ENCODE data around the gene SEC24C. TPM values are rescaled to one million over a fixed set of nuclear protein-coding genes. Genes with fewer than 3 reads are reported as not detected.
"Not testable (repeated sequence)": the region's sequence is repeated elsewhere in the genome, so short reads cannot be mapped to it uniquely, and the experiment has no call there.

SEC24C gene
- total RNA-seq, 1 experiment from 2014 or later, result 76.5 TPM

DNA sequence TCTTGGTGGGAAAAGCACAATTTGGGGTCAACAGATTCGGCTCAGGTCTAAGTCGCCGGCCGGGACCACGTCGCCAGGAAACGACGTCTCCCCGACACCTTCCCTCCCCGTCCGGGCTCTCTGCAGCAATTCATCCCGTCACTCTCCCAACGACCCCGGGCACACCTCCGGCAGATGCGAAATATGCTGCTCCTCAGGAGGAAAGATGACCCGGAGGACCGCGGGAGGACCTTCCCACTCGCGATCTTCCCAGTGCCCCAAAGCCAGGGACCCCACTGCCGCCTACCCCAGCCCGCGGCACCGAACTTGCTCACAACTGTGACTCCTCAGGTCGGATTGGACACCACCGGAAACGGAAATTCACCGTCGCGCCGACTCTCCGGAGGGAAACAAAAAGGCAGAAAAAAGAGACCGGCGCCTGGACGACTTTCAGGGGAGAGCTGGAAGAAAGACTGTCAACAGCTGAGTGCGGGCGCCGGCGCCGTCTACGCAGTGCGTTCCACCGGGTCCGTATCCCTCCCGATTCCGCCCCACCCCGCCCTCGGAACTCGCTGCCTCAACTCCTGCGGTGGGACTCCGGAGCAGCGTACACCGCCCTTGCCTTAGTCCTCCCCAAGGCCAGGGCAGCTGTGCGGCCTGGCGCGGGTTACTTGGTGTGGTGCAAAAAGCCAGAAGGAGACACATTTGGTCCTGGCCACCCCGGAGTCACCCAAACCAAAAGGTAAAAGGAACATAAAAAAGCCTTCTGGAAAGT is 13.8 kb upstream of the SEC24C start:
- DNase-seq (ENCODE audit: low spot score), result peak; percentile 92

DNA sequence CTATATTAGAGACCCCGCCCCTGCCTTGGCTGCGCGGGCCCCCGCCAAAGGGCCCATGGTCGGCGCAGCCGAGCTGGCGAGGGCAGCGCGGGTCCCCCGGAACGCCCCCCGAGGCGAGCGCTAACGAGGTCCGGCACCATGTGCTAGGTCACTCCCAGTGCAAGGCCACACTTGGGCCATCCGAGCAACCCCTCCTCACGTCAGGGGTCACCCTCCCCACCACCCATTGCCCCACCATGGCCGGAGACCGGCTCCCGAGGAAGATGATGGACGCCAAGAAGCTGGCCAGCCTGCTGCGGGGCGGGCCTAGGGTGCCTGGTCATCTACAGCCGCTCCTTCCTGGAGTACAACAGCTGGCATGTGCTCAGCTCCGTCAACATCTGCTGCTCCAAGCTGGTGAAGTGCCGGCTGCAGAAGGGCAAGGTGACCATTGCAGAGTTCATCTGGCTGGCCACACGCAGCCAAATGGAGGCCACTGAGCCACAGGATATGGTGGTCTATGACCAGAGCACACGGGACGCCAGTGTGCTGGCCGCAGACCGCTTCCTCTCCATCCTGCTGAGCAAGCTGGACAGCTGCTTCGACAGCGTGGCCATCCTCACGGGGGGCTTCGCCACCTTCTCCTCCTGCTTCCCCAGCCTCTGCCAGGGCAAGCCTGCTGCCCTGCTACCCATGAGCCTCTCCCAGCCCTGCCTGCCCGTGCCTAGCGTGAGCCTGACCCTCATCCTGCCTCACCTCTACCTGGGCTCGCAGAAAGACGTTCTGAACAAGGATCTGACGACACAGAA is 12.4 kb upstream of the SEC24C start:
- no peak for DNase-seq (ENCODE audit: low spot score)

DNA sequence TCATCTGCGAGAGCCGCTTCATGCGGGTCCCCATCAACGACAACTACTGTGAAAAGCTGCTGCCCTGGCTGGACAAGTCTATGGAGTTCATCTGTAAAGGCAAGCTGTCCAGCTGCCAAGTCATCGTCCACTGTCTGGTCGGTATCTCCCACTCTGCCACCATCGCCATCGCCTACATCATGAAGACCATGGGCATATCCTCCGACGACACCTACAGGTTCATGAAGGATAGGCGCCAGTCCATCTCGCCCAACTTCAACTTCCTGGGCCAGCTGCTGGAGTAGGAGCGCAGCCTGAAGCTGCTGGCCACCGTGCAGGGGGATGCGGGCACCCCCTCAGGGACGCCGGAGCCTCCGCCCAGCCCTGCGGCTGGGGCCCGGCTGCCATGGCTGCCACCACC is 11.7 kb upstream of the SEC24C start:
- no peak for DNase-seq (ENCODE audit: low spot score)

DNA sequence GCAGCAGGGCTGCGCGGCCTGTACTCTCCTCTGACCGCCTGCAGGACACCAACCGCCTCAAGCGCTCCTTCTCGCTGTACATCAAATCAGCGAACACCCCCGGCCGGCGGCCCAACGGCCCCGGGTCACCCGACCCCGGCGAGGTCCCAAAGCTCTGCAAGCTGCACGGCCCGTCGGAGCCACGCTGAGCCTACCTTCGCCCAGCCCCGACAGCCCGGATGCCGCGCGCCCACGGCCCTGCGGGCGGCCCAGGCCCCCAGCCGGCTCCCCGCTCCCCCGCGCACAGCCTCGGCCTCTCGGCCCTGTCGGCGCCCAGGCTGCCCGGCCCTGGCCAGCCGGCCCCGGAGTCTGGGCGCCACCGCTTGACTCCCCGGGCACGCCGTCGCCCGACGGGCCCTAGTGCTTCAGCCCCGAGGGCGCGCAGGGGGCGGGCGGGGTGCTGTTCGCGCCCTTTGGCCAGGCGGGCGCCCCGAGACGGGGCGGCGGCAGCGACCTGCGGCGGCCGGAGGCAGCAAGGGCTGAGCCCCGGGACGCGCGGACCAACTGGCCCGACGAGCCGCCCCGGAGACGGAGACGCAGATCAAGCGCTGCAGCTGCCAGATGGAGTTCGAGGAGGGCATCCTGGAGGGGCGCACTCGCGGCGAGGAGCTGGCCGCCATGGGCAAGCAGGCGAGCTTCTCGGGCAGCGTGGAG is 11.1 kb upstream of the SEC24C start:
- DNase-seq (ENCODE audit: low spot score), result no peak

DNA sequence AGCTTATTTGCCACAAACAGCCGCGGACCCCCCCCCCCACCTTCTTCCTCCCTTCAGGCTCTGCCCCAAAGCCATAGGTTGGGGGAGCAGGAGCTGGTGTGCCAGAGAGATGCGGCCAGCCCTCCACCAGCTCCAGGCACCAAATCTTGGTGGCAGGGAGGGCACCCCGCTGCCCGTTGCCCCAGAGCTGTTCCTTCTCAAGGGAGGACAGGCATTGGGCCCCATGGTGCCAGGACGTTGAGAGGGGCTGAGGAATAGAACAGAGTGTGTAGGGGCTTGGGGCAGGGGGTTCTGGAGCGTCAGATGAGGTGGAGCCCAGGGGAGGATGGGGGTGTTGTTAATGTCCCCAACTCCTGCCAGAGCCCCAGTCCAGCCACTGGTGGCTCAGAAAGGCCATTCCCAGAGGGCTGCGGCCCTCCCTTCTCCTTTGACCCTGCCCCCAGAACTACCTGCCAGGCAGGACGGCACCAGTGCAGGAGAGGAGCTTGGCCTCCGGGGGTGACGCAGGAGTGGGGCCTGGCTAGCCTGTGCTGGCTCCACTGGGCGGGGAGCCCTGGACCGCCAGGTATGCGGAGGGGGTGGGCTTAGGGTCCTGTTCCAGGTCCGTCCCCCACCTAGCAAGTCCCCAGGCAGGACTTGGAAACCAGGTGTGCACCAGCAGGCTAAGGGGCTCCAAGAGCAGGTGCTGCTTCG is 10.0 kb upstream of the SEC24C start:
- no peak for DNase-seq (ENCODE audit: low spot score)

DNA sequence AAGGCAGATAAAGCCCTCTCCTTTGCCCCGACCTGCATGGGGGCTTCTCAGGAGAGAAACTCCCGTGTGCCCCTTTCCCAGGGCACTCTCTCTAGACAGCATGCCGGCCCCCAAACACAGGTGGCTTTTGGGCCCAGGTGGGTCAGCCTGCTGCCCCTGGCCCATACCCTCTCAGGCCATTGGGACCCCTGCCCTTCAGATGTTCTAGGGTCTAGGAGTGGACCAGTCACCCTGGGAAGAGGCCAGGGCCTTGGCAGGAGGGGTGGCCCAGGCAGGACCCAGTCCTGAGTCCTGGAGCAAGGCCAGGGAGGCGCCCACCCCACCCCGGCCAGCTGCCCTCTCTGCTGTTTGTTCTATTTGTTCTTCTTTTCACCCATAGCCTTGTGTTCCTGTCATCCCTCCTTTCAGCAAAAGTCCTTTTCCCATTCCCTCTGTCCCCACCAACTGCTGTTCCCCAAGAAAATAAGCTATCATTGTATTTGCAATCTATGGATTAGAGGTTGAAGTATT is 9.3 kb upstream of the SEC24C start:
- DNase-seq (ENCODE audit: low spot score), result no peak

DNA sequence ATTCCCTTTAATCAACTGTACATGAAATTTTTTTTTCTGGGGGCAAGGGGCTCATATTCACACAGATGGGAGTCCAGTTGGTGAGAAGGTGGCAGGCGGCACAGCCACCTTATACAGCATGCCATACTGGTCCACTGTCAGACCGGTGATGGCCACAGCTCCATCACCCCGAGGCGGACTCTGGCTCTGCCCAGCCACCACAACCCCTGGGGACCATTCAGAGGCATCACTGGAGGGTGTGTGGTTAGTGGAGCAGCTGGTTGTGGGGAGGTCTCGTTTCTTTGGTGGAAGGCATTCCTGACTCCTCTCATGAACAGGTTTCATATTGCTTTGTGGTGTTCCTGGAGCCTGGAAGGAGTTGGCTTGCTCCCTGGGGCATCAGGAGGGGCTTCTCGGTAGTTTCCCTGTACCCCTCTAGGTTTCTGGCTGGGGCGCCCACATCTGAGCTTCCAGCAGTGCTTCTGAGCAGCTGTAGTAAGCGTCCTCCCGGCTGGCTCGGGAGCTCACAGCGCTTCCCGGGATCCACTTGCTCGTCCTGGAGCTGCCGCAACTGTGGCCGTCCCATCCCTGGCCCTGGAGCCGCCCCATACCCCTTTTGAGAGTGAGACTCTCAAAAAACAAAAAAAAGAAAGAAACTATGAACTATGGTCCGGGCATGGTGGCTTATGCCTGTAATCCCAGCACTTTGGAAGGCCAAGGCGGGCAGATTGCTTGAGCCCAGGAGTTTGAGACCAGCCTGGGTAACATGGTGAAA is 3.5 kb upstream of the SEC24C start:
- not testable (repeated sequence) for DNase-seq (ENCODE audit: low spot score)

DNA sequence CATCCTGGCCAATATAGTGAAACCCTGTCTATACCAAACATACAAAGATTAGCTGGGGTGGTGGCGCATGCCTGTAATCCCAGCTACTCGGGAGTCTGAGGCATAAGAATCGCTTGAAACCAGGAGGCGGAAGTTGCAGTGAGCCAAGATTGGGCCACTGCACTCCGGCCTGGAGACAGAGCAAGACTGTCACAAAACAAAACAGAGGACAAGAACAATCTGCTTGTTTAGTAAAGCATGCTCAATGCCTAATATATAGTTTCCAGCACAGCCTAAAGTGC is 1.8 kb upstream of the SEC24C start:
- DNase-seq (ENCODE audit: low spot score), result no peak

DNA sequence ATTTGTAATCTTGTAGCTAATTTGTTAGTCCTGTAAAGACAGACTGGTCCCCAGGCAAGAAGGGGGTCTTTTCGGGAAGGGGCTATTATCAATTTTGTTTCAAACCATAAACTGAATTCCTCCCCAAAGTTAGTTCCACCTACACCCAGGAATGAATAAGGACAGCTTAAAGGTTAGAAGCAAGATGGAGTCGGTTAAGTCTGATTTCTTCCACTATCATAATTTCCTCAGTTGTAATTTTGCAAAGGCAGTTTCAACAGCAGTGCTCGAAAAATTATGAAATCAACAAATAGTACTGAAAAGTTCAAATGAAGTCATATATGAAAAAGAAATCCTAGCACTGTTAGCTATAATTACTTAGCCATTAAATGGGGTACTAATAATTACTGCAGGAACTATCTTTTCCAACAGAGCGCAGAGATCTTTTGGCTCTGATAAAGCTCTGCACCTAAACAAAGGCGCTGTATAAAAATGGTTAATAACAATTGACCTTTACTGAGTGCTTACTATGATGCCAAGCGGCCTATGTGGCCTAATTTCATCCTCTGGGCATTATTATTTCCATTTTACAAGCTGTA is 756 bp upstream of the SEC24C start:
- peak; percentile 10 for DNase-seq (ENCODE audit: low spot score)

DNA sequence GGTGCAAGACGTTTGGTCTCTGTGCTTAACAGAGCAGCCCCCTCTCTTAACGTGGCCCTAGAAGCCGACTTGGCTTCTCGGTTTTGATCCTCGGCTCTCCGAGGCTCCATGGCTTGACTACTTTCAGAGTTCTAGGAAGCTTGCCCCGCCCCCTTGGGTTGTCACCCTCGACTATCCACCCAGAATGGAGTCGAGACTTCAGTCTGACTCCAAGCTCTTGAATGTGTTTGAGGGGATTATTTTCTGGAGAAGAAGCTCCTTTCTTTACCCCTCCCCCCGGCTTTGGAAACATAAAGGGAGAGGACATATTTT is 448 bp downstream of the SEC24C start:
- DNase-seq (ENCODE audit: low spot score), result peak; percentile 64

DNA sequence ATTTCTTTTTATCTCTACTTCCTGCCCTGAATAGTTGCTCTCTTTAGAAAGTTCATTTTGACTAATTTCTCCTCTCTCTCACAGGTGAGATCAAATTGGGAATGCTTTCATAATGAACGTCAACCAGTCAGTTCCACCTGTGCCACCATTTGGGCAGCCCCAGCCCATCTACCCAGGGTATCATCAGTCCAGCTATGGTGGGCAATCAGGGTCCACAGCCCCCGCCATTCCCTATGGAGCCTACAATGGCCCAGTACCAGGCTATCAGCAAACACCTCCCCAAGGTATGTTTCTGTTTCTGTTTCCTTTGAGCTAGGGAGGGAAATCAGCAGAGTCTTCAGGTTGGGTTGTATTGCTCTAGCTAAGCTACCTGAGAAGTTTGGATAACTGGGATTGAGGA is 2.5 kb downstream of the SEC24C start:
- DNase-seq (ENCODE audit: low spot score), result no peak

DNA sequence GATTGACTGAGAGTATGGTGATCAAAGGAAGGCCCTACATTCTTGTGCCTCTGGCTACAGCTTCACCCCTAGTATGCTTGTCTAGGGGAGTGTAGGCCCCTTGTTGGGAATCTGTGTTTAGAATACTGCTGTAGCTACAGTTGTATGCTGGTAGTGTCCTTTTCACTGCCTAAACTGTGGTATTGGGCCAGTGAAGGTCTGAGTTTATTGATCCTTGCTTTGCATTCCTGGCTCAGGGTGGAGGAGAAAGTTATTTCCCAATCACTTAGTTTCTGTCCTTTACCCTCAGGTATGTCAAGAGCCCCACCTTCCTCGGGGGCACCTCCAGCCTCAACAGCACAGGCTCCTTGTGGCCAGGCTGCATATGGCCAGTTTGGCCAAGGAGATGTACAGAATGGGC is 6.6 kb downstream of the SEC24C start:
- DNase-seq (ENCODE audit: low spot score), result no peak

DNA sequence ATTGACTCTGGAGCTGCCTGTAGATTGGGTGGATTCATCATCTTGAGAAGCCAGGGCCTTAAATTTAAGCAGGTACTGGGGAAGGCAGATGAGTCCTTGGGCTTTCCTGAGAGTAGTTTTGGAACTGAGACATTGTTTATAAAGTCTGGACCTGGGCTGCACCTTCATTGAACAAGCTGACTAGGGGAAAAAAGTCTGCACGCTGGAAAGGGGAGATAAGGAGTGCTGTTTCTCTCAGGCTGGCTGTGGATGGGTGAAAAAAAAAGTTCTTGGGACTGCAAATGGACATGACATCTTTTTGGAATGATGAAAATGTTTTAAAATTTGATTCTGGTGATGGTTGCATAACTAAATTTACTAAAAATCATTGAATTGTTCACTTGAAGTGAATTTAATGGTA is 12.0 kb downstream of the SEC24C start:
- no peak for DNase-seq (ENCODE audit: low spot score)

DNA sequence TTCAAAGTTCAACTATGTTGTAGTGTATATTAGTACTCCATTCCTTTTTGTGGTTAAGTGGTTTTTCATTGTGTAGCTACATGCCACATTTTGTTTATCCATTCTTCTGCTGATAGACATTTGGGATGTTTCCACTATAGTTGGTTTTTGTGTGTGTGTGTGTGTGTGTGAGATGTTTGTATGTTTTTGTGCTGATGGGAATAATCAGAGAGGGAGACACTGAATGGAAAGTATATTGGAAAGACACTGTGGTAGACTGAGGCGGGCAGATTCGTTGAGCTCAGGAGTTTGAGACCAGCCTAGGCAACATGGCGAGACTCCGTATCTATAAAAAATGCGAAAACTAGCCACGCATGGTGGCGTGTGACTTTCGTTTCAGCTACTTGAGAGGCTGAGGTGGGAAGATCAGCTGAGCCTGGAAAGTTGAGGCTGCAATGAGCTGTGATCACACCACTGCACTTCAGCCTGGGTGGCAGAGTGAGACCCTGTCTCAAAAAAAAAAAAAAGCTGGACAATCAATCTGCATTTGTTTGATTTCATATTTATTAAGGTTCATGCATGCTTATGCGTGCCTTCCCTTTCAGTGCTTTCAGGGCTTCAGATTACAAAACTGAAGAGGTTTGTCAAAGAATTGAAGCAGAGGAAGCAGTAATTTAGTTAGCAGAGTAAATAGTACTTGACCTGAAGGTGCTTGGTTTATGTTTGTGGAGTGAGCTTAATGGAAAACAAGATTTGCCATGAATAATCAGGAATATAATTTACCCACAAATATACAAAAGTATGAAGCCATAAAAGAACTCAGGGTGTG is 14.7 kb downstream of the SEC24C start:
- DNase-seq (ENCODE audit: low spot score), result no peak

DNA sequence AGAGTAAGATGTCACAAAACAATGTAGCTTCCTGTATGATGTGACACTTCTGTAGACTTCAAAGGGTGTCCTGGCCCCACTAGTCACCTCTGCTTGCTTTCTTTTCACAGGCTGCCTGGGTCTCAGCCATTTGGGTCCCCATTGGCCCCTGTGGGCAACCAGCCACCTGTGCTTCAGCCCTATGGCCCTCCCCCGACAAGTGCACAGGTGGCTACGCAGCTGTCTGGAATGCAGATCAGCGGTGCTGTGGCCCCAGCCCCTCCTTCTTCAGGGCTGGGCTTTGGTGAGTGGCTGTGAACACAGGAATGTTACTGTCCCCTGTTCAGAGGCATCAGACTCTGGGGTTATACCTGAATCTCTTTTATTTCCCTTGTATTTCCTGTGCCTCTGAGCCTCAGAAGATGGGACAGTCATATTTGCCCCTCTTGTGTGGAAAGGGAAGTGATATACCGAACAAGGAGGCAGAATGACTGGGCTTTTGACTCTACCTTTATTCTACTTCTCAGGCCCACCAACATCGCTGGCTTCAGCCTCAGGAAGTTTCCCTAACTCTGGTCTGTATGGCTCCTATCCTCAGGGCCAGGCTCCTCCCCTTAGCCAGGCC is 15.4 kb downstream of the SEC24C start:
- DNase-seq (ENCODE audit: low spot score), result no peak

DNA sequence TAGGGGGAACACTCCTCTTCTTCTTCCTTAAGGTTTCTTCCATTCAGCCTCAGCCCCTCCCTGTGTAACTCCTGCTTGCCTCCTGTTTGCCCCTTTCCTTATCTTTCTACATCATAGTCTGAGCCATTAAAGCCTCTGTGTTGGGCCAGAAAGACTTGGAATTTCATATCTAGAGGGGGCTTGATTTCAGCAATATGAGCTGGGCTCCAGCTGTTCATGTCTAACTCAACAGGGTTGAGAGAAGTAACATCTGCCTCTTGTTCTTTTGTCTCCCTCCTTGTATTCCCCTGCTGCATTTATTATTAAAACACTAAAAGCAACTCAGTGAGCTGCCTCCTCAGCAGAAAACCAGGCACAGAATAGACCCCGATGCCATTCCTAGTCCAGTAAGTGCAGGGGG is 17.6 kb downstream of the SEC24C start:
- DNase-seq (ENCODE audit: low spot score), result no peak

DNA sequence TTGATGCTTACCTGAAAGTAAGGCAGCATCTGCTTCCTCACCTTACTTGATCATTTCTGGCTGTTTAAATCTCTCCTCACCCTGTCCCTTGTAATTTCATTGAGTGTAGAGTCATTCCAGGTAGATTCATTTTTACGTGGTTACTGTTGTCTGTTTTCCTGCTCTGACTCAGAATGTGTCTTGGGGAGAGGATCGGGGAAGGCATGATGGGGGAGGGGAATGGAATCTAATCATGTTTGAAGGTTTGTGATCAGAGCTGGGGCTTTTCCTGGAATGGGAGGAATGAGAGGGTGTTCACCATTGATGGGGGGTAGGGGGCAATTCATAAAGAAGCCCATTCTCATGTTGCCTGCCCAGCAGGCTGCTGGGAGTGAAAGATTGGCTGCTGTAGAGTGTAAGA is 18.7 kb downstream of the SEC24C start:
- DNase-seq (ENCODE audit: low spot score), result no peak

DNA sequence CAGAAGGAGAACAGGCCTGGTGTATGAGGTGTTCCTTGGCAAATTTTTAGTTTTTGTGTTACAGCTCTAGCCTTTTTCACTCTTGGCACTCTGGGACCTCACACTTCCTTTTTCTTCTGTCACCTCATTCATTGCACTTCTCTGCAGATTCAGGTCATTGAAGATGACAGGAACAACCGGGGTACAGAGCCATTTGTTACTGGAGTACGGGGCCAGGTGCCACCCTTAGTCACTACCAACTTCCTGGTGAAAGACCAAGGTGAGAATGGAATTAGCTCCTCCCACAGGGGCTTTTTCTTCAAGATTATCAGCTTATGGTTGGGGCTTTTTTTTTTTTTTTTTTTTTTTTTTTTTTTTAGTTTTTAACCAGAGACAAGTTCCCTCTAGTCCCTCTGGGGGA is 19.2 kb downstream of the SEC24C start:
- DNase-seq (ENCODE audit: low spot score), result no peak

DNA sequence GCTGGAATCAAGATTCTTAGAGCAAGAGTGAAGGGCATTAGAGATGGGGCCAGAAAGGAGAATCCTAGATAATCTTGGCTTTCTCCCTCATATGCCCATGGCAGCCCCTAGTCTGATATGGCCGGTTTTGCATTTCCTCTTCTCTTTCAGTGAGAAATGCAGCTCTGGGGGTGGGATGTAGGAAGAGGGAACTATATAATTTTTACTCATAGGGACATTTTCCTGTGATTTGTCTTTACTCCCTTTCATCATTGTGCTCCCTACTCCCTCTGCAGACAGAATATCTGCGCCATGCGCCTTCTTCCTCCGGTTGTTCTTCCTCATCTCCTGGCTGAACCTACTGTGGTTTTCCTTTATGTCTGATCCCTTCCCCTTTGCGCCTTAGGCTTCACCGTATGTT is 20.9 kb downstream of the SEC24C start:
- DNase-seq (ENCODE audit: low spot score), result no peak

DNA sequence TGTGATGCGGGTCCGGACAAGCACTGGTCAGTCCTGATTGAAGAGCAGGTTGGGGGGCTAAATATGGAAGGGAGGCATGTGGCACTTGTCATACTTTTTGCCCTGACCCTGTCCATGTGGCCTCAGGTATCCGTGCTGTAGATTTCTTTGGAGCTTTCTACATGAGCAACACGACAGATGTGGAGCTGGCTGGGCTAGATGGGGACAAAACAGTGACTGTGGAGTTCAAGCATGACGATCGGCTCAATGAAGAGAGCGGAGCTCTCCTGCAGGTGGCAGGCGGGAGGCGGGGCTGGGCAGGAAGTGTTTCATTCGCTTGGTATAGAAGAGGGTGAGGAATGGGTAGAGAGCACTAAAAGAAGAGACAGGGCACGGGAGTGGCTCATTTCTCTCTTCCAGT is 24.7 kb downstream of the SEC24C start:
- no peak for DNase-seq (ENCODE audit: low spot score)

All from HT-29 (cell line).